Spleen (tissue), 11 donors: ENCODE results near the gene SSH2. TPM values are rescaled to one million over a fixed set of nuclear protein-coding genes. Genes with fewer than 3 reads are reported as not detected.

ENCODE experiments used
- DNase-seq: peaks from one replicate; pipeline ENCODE4 v3.0.0-alpha.2; 2020
- H3K27ac ChIP-seq, 8 donors: fragments of 200-600 bp; sonication (generic) in 7 of 8; 1 replicate in 4 of 8; 2 replicates in 4 of 8; pipeline versions ENCODE4 v1.5.0 to v1.8.0; 2016 to 2021; ENCODE audit warnings: inconsistent platforms in 4 of 8, mild to moderate bottlenecking in 4 of 8, moderate library complexity in 1 of 8
- H3K27me3 ChIP-seq, 7 donors: fragments of 200-600 bp; sonication (generic) in 6 of 7; replicated peaks in 1 of 7; 1 replicate in 4 of 7; 2 replicates in 3 of 7; pipeline versions ENCODE4 v1.5.0 to v1.8.0; 2016 to 2021; ENCODE audit warnings: inconsistent platforms in 3 of 7, mild to moderate bottlenecking in 1 of 7
- H3K36me3 ChIP-seq, 6 donors: fragments of 200-600 bp; sonication (generic) in 5 of 6; 1 replicate in 4 of 6; 2 replicates in 2 of 6; pipeline versions ENCODE4 v1.5.0 to v1.8.0; 2016 to 2021; ENCODE audit warnings: inconsistent platforms in 2 of 6
- H3K4me1 ChIP-seq, 6 donors: fragments of 200-600 bp; sonication (generic) in 5 of 6; 1 replicate in 3 of 6; 2 replicates in 3 of 6; pipeline versions ENCODE4 v1.5.0 to v1.8.0; 2016 to 2021; ENCODE audit warnings: inconsistent platforms in 3 of 6
- H3K4me3 ChIP-seq, 8 donors: fragments of 200-600 bp; sonication (generic) in 7 of 8; 1 replicate in 4 of 8; 2 replicates in 4 of 8; pipeline versions ENCODE4 v1.5.0 to v1.8.0; 2016 to 2021; ENCODE audit warnings: inconsistent platforms in 4 of 8, mild to moderate bottlenecking in 4 of 8, moderate library complexity in 2 of 8
- H3K9me3 ChIP-seq, 8 donors: fragments of 200-600 bp; sonication (generic) in 7 of 8; 1 replicate in 4 of 8; 2 replicates in 4 of 8; pipeline versions ENCODE4 v1.5.0 to v1.8.0; 2016 to 2021; ENCODE audit warnings: inconsistent platforms in 4 of 8
- POLR2A ChIP-seq, 3 donors: fragments of 450-650 bp; IDR thresholded peaks; one replicate each; pipeline ENCODE4 v1.5.1; 2017; ENCODE audit warnings: antibody characterized with exemption in 3 of 3, mild to moderate bottlenecking in 1 of 3
- POLR2AphosphoS5 ChIP-seq, 3 donors: sonication (generic); formaldehyde crosslinking; IDR thresholded peaks; one replicate each; pipeline ENCODE4 v1.5.1; 2017; ENCODE audit warnings: antibody characterized with exemption in 3 of 3
- WGBS, 5 donors: extraction: QIAGEN DNeasy Blood & Tissue Kit in 3 of 5; methylation state at CpG; one replicate each; pipeline versions ENCODE4 v1.1.5 to v1.1.7; 2013 to 2018; 5-methylcytosine and 5-hydroxymethylcytosine counted together
- intact Hi-C: fragments of 100-400 bp; cut with DNase I; formaldehyde crosslinking; loops from one replicate; pipeline ENCODE4 v1.15.0; 2023; ENCODE audit warnings: low total_unique reads
- polyA plus RNA-seq, 3 donors: library from polyadenylated mRNA; stranded (reverse); fragments of 200-250 nt; gene quantifications; one replicate each; pipeline ENCODE4 v1.2.1, GENCODE V29; 2013
- total RNA-seq, 7 donors: library from RNA; depleted of rRNA in 3 of 7; stranded (reverse); fragments of >200 nt in 3 of 7; fragmentation: NEBNext Ultra II Directional in 4 of 7; extraction: Animal tissue kit (Norgen Biotek cat#: 25700) in 4 of 7; gene quantifications; one replicate each; pipeline versions ENCODE4 v1.1.0 to v1.2.1, GENCODE V29; 2016 to 2021
- TF ChIP-seq, protein P1 (sequence below), 11 experiments: fragments of 200-600 bp in 7 of 11; fragments of 450-650 bp in 4 of 11; sonication (generic) in 4 of 11; IDR thresholded peaks in 8 of 11; conservative IDR thresholded peaks in 3 of 11; 1 replicate in 7 of 11; 2 replicates in 4 of 11; pipeline versions ENCODE4 v1.4.0 to v1.8.0; 2016 to 2021; ENCODE audit warnings: antibody characterized with exemption in 11 of 11, inconsistent platforms in 4 of 11, mild to moderate bottlenecking in 1 of 11
- donor health status: healthy with polysubstance abuse.
- donor health status: DM: no; HTN: no; CAD: no; lungs with moderate emphysema.
- donor health status: DM: no; HTN: no; CAD: no.
- donor health status: Bipolar disorder and iron deficiency.
- donor health status: healthy.
- donor health status: DM: no; HTN: no; CAD: no.
- donor health status: DM: yes; HTN: yes; CAD: no.

SSH2 gene
- total and polyA plus RNA-seq, 10 donors = 15.9 to 182 (median 113) TPM

DNA sequence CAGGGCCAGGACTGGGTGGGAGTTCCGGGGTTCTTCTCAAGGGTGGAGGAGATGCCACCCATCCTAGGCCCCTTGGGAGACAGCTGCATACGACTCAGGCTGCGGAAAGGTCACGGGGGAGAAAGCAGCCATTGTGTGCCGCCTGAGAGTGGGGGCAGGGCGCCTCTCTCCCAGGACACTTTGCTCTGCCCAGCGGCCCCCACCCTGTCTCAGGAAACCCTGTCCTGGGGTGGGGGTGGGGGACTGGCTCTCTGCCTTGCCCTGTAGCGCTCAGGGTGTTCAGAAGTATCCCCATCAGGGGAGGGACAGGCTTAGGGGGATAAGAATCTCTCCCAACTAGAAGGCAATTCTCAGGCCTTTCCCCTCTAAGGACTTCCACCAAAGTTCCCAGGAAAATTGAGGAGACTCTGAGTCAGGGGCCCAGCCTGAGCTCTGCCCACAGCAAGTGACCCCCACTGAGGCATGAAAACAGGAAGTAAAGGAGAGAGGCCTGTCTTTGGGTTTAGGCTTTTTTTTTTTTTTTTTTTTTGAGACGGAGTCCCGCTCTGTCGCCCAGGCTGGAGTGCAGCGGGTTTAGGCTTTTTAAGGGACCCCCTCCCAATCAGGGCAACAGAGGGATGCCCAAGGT, 345.5 kb downstream of the SSH2 start:
- Histone ChIP-seq H3K27ac (peak overlapping the region; percentile 27 to 88 (median 75)), H3K9me3 (no peaks in the 10 kb centered on the region), H3K36me3 (peaks cover 0 to 39% (median 25%) of the 10 kb centered on the region in 6 donors), H3K4me3 (peak overlapping the region in 2 of 8 donors; percentile 25 to 55), H3K4me1 (peaks cover 43 to 76% (median 59%) of the 10 kb centered on the region in 6 donors), H3K27me3 (no peaks in the 10 kb centered on the region)
- TF ChIP-seq POLR2AphosphoS5 (IDR thresholded peaks at IDR 0.05) = no peak
- no peak for DNase-seq
- 51 to 69% (median 57%) methylated on average over 8 to 12 of the region's 12 CpGs for WGBS, 5 donors
- intact Hi-C loops = no loop called here

DNA sequence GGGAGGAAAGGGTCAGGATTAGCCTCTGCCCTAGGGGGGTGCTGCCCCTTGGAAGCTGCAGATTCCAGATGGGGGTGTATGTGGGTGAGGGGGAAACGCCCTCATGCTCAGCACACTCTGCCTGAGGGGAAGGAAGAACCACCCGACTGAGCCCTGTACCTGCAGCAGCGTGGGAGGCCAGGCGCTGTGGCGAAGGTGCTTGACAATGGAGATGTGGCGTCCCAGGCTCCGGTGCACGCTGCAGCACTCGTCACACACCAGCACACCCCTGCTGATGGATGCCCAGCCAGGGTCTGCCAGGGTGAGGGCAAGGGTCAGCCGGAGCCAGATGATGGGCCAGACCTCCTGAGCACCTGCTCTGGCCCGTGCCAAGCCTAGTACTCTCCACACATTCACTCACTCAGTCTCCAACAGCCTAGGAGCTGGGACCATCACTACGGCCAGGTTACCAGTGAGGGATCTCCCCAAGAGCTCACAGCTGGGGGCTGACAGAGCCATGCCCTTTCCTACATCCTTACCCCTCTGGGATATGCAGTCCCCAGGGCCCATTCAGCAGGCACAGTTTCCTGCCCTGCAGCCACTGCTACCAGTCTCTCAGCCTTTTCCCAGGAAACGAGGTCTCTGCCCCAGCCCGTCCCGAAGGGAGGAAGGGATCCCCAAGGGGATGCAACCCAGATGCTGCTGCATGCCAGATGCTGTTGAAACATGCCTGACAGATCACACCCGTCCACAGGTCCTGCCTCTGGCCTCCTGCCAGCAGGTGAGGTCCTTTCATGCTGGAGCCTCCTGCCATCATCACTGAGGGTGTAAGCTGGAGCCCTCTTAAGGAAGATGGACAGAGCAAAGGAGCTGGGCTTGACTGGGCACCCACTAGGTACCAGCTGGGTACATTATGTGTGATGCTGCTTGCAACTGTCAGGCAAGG, 346.4 kb downstream of the SSH2 start:
- Histone ChIP-seq H3K9me3 (no peaks in the 10 kb centered on the region), H3K4me1 (peaks cover 43 to 72% (median 57%) of the 10 kb centered on the region in 6 donors), H3K4me3 (no peak overlapping the region), H3K27ac (peak overlapping the region in 6 of 8 donors; percentile 27 to 88 (median 76)), H3K36me3 (peaks cover 0 to 49% (median 29%) of the 10 kb centered on the region in 6 donors), H3K27me3 (no peaks in the 10 kb centered on the region)
- WGBS, 5 donors = 80 to 90% (median 88%) methylated on average over 11 to 16 of the region's 16 CpGs
- DNase-seq = no peak
- TF ChIP-seq POLR2A (IDR thresholded peaks at IDR 0.05) = no peak
- TF ChIP-seq, protein P1, sequence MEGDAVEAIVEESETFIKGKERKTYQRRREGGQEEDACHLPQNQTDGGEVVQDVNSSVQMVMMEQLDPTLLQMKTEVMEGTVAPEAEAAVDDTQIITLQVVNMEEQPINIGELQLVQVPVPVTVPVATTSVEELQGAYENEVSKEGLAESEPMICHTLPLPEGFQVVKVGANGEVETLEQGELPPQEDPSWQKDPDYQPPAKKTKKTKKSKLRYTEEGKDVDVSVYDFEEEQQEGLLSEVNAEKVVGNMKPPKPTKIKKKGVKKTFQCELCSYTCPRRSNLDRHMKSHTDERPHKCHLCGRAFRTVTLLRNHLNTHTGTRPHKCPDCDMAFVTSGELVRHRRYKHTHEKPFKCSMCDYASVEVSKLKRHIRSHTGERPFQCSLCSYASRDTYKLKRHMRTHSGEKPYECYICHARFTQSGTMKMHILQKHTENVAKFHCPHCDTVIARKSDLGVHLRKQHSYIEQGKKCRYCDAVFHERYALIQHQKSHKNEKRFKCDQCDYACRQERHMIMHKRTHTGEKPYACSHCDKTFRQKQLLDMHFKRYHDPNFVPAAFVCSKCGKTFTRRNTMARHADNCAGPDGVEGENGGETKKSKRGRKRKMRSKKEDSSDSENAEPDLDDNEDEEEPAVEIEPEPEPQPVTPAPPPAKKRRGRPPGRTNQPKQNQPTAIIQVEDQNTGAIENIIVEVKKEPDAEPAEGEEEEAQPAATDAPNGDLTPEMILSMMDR (IDR thresholded peaks at IDR 0.05 in 8 of 11, conservative IDR thresholded peaks at IDR 0.05 in 3 of 11) = no peak
- intact Hi-C loops = no loop called here

DNA sequence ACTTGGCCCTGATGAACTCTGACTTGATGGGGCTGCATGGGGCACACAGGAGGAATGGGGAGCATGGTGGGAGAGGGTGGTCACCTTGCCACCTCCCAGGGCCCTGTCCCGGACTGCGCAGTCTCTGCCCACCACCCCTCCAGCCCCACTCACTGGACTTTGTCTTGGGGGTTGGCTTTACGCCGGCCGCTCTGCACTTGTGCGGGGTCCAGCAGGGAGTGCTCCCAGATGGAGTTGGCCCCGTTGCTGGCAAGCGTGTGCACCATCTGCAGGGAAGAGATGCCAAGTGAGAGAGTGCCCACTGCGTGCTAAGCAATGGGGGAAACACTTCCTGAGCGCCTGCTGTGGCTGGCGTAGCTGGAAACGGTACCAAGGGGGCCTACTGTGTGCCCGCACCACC, 347.3 kb downstream of the SSH2 start:
- no peak for DNase-seq
- no peaks in the 10 kb centered on the region for H3K27me3 ChIP-seq
- H3K36me3 ChIP-seq = peaks cover 0 to 57% (median 37%) of the 10 kb centered on the region in 6 donors
- H3K4me1 ChIP-seq = peaks cover 35 to 68% (median 49%) of the 10 kb centered on the region in 6 donors
- TF ChIP-seq POLR2A (IDR thresholded peaks at IDR 0.05) = no peak
- TF ChIP-seq POLR2AphosphoS5 (IDR thresholded peaks at IDR 0.05) = no peak
- TF ChIP-seq, protein P1 (IDR thresholded peaks at IDR 0.05 in 8 of 11, conservative IDR thresholded peaks at IDR 0.05 in 3 of 11) = no peak
- no peaks in the 10 kb centered on the region for H3K9me3 ChIP-seq
- H3K27ac ChIP-seq = no peak overlapping the region
- no peak overlapping the region for H3K4me3 ChIP-seq
- WGBS, 5 donors = 91 to 97% (median 94%) methylated on average over 12 to 13 of the region's 13 CpGs
- intact Hi-C loops = no loop called here

DNA sequence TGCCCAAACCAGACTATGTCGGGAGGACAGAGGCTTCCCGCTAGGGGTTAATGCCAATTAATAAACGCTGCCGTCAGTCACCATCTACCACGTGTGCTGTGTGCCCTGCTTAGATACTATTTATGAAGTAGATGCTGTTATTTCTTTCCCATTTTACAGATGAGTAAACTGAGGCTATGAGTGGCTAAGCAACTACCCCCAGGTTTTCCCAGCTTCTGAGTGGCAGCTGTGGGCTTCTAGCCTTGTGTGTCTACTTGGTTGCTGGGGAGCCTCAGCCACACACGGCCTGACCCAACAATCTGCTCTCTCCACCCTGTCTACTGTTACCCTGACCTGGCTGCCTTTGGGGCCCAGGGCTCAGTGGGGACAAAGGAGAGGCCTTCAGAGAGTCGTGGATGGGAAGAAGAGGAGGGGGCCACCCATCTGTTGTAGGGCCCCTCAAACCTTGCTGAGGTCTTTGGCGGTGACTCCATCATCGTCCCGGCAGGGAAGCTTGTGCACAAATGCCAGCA, 347.7 kb downstream of the SSH2 start:
- Histone ChIP-seq H3K36me3 (peaks cover 0 to 62% (median 42%) of the 10 kb centered on the region in 6 donors), H3K4me1 (peaks cover 31 to 68% (median 47%) of the 10 kb centered on the region in 6 donors), H3K27me3 (no peaks in the 10 kb centered on the region), H3K9me3 (no peaks in the 10 kb centered on the region), H3K4me3 (no peak overlapping the region), H3K27ac (no peak overlapping the region)
- DNase-seq = peak; percentile 64
- intact Hi-C loops = no loop called here
- WGBS, 5 donors = 82 to 94% (median 89%) methylated on average over 10 of the region's 10 CpGs
- TF ChIP-seq, protein P1 (IDR thresholded peaks at IDR 0.05 in 8 of 11, conservative IDR thresholded peaks at IDR 0.05 in 3 of 11) = no peak
- TF ChIP-seq POLR2AphosphoS5 (IDR thresholded peaks at IDR 0.05) (no peak), POLR2A (IDR thresholded peaks at IDR 0.05) (no peak)
